CD1c-positive myeloid dendritic cell (primary cell): Measurements from ENCODE around the gene SQOR.

Experiments used
- DNase-seq: peaks from one replicate; pipeline ENCODE4 v3.0.0-alpha.2; 2016; ENCODE audit errors: extremely low spot score

The SQOR gene

DNA sequence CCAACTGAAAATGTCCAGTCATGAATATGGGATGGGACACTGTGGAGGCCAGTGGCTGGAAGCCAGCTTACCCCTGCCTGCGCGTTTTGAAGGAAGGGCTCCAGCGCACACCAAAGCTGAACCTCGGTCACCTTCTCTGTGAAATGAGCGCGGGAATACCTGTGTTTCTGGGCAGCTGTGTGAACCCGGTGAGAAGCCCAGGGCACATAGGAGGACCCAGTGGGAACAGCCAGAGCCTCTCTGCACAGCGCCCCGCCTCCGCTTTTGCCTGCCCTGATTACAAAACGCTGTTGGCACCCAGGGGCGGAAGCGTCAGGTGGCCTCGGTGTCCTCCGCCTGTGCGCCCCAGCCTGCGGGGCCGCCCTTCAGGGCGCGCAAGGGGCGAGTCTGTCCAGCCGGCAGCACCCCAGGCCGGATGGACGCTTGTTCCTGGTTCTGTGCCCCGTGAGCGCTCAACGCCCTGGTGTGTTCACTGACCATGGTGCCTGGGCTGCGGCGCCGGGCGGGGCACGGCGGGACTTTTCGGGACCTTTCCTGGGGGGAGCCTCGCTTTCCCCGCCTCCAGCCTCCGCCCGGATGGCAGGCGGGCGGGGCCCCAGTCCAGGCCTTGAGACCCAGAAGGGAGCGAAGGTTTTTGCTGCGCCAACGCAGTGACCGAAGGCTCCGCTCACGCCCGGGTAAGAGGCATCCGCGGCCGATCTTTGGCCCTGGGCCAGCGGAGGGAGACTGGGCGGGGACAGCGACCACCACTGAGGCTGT lies at the start of gene SQOR:
TSS of gene SQOR (plus strand) at position 598 of the 759 bp plus-strand sequence. CDS start 23,895 bp downstream, outside the sequence.
- DNase-seq, result peak; percentile 96

DNA sequence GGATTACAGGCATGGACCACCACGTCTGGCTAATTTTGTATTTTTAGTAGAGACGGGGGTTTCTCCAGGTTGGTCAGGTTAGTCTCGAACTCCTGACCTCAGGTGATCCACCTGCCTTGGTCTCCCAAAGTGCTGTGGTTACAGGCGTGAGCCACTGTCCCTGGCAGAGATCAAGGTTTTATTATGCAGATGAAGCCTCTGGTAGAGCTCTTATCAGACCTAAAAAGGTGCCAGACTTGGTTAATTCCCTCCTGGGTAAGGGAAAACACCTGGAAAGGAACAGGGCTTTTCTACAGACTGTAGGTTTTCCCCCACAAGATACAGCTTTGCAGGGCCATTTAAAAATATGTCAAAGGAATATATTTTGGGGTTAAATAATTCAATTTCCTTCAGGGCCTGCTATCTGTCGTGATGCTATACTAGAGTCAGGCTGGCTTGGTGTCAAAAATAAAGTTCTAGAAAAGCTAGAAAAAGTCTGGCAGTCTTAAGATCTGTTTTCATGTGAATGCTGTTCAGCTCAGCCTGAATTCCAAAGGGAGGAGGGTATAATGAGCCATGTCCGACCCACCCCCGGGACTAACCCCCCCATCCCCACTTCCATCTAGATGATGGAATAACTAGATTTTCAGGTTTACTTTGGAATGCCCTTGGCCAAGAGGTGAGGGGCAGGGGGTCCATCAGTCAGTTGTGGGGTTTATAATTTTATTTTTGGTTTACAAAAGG lies 49.6 kb upstream of the SQOR start:
- DNase-seq, result no peak

DNA sequence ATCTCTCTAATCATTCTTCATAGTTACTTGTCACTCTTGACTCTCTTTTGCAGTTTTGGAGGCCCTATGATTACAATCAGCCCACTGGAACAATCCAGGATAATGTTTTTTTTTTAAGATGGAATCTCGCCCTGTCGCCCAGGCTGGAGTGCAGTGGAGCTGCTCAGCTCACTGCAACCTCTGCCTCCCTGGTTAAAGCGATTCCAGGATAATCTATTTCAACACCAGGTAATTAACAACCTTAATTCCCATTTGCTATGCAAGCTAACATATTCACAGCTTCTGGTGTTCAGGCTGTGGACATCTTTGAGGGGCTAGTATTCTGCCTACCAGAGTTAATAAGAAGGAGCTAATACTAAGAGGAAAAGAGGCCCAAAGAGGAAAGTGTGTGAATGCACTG lies 48.7 kb upstream of the SQOR start:
- no peak for DNase-seq

DNA sequence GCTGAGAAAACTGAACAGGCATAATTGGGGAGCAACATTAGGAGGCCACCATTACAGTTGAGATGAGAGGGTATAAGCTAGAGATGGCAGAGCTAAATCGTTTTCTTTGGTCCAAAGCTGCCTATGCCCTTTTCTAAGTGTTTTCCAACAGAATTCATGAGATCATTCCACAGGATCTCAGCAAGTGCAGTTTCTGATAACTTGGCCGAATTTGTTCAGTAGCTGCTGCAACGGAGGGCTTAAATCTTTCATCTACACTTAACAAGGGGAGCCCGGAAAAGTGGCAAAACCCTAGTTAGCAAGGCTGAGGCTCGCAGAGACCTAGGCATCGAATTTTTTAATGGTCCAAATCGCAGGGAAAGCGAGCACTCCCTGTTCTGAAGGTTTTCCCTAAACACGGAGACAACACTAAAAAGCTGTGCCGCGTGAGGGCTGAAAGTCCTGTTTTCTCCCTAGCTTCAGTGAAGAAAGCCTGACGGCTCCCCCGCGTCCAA lies 48.2 kb upstream of the SQOR start:
- no peak for DNase-seq

DNA sequence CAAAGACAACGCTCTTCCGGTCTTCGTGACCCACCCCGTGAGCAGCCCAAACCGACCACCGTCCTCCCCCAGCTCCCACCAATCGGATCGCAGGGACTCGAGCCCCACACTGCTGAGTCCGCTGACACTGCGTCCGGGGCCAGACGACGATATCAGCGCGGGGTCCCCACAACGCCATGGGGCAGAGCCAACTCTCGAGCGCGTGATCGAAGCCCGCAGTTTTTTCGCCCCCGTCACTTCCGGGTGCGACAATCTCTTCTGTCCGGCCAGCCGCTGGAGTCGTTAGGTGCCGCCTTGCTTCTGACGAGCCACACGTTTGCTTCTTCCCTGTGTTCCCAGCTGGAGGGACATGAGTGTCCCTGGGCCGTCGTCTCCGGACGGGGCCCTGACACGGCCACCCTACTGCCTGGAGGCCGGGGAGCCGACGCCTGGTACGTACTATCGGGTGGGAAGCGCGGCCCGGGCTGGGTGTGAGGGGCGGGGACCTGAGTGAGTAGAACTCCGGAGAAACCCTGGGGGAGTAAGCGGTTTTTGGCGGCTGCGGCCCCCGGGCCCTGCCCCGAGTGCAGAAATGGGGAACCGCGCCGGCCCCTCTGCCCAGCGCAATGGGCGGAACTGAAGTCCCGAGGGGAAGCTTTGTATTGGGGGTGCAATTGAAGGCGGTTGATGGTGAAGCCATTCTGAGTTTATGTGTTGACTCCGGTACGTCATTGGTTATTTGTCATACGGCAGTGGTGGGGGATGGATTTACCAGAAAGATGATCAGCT lies 47.5 kb upstream of the SQOR start, which contains the start of gene BLOC1S6:
TSS of gene BLOC1S6 (plus strand) at position 285 of the 768 bp plus-strand sequence. CDS start at position 350, 65 bp downstream.
- peak; percentile 97 for DNase-seq

DNA sequence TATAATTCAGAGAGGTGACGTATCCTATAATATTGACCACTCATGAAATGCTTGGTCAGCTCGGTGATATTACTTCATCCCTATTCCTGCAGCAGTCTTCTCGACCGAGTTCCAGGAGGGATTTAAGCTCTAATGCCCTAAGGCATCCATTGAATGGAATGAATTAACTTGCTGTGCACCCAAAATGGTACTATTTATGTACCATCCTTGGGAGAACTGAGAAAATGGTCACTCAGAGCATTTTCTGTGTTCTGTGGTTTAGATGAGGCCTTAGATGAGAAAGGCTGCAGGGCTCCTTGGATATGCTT lies 47.0 kb upstream of the SQOR start:
- DNase-seq, result no peak

DNA sequence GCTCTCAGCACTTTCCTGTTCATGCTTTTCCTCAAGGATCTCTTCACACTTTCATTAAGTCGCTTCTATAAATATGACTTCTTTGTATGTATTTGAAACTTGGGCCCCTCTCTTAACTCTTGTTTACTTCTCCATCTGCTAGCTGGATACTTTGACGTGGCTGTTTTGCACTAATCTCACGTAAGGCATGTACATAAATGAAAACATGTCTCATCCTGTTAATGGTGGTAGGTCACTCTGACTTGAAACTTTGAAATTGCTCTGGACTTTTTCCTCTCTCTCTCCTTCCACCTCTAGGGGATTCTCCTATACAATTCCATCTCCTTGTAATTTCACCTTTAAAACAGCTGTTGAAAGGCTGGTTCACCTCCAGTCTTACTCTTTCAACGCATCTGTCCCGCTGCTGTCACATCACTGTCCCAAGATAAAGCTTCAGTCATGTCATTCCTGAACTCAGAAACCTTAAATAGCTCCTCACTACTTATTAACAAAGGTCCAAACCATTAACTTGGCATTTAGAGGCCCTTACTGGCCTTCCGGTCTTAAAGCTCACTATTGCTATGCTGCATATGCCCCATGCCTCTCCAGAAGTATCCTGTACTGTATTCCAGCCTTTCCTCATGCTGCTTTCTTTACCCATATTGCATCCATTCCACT lies 46.5 kb upstream of the SQOR start:
- DNase-seq, result peak; percentile 45

DNA sequence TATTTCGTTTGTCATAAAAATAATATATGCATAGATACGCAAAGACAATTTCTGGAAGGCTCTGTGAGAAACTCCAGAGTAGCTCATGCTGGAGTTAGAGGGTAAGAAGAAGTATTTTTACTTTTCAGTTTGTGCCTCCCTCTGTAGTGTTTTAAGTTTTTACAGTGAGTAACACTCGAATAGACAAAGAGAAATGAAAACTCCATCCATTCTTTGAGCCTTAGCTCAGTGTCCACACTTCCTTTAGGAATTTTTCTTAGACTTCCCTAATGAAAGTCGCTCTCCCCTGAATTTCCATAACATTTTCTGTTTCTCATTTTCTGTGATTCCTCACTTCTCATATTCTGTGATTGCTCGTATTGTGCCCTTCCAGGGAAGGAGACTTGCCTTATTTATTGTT lies 45.6 kb upstream of the SQOR start:
- DNase-seq, result peak; percentile 52

DNA sequence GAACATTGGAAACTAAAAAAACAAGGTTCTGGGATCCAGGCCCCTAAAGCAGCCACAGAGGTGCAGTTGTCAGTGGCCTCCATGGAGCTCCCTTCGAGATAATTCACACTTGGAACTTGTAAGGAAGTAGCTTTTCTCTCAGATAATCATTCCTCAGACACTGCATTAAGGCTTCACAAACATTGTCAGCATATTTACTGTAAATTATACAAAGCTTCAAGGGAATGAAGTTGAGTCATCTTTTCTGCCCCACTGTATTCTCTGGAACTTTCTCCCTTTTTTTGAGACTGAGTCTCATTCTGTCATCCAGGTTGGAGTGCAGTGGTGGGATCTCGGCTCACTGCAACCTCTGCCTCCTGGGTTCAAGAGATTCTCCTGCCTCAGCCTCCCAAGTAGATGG lies 40.5 kb upstream of the SQOR start:
- DNase-seq, result no peak

DNA sequence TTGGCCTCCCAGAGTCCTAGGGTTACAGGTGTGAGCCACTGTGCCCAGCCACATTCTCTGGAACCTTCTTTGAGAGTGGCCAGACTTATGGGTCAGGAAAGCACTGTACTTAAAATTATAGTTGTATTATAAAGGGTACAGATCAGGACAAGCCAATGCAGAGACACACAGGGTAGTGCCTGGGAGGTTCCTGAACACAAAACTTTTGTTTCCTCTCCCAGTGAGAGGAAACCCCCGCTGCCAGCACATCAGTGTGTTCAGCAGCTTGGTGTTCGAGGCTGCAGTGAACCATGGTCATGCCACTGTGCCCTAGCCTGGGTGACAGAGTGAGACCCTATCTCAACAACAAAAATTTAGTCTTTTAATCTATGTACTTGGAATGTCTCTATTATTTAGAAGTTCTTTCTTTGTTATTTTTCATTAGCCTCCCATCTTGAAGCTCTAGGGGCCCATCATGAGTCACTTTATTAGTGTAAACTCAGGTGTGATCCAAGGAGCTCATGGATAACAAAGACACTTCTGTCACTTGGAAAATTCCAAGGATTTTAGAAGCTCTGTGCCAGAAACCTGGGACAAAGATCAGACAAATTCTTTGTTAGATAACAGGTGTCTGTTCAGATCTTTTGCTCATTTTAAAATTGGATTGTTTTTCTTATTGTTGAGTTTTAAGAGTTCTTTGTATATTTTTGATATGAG lies 39.8 kb upstream of the SQOR start:
- DNase-seq, result no peak

DNA sequence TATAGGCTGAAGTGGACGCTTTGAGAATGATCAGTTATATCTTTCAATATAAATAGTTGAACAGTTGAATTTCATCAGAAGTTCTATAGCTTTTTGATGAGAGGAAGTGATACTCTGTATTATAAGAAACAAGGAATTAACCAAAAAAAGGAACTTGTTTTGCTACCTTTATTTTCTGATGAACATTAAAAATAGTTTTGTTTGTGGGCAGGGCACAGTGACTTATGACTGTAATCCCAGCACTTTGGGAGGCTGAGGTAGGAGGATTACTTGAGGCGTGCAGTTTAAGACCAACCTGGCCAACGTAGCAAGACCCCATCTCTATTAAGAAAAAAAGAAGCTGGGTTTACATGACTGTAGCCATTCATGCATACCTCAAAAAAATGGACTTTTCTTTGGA lies 30.9 kb upstream of the SQOR start:
- peak; percentile 85 for DNase-seq

DNA sequence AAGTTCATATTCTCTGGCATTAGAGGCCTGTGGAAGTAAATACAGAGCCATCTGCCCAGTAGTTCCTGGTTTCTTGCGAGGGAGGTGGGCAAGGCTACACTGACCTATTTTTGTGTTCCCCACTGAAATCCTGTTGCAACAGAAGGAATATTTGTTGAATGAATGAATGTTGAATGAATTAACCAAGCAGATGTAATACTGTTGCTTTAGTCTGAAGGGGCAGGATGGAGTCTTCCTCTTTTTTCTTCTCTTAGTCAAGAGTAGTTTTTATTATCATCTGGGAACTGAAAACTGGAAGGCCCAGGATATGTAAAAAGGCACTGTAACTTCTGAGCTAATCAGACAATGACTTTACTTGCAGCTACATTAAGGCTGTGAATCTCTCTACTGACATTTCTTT lies 30.5 kb upstream of the SQOR start:
- peak; percentile 86 for DNase-seq

DNA sequence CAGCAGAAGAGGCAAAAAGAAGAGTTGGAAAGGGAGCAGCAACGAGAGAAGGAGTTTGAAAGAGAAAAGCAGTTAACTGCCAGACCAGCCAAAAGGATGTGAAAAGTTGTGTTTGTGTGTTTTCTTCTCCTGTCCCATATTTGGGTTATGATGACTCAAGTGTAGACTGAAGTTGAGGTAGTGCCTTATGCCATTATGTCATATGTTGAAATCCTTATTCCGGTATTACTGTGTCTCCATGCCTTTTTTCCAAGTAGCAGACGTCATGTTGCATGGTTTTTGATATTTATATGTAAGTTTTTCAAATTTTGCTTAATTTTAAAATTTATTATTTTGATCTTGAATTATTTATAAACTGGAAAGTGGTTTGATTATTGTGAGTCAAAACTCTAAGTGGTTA lies 28.4 kb upstream of the SQOR start:
- peak; percentile 89 for DNase-seq

DNA sequence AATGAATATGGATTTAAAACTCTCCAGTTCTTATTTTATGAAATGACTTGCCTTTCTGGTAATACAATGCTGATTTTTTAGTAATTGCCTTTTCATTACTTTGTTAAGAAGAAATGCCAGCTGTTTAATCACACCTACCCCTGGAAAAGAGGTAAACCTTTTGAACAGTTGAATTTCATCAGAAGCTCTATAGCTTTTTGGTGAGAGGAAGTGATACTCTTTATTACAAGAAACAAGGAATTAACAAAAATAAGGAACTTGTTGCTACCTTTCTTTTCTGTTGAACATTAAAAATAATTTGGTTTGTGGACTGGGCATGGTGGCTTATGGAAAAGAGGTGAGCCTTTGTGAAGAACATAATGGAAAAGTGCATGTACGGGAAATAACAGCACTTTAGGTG lies 28.0 kb upstream of the SQOR start:
- peak; percentile 80 for DNase-seq

DNA sequence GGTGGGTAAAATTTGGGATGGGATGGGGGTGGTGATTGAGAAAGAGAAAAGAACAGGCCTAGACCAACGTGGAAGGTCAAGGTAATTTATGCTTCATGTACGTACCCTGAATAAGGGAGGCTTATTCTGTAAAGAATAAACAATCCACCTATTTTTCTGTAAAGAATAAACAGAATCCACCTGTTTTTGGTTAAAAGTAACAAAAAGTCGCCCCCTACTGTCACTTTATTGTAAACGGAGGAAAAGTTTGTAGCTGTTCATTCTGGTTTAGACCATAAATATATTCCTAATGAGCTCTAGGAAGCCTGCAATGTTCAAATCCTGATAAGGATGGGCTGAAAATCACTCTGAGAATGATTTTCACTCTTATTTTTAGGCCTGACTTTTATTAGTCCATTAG lies 23.5 kb upstream of the SQOR start:
- peak; percentile 57 for DNase-seq

DNA sequence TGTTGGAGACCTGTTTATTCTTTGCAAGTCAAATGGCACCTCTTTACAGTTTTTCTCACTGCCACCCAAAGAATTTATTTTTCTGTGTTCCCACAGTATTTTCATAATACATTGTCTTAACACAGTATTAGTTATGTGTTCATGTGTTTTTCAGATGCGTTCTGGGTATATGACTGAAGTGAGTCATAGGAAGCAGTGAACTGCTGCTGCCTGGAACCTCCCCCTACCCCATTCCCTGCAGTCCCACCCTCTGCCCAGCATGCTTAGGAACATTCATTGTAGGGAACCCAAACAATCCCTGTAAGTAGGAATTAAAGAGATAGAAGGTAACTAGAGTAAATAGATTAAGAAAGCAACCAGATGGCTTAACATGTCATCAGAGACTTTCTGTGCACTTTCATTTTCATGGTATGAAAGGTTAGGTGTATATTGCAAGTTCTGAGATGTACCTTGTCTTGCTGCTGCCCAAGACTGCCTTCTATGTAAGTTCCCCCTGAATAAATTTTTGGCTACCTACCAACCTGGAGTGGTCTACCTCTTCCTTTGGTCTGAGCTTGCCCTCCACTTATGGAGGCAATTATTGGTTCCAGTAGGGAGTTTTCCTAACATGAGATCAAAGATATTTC lies 21.9 kb upstream of the SQOR start:
- DNase-seq, result no peak

DNA sequence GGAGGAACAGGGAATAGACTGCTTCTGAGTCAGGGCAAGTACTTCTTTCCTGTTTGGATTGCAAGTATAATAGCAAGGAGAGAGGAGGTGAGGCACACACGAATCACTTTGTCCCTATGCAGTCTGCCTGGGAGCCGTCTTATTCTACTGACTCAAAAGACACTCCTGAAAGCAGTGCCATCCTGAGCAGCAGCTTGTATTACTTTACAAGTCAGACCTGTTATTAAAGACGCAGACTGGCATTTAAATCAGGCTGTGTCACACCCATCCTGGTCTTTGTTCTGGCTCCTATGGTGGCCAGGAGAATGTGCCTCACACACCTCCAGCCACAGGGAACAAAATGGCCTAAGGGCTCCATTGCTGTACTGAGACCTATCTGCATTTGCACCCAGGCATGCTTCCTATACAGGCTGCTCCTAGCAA lies 17.9 kb upstream of the SQOR start:
- no peak for DNase-seq

DNA sequence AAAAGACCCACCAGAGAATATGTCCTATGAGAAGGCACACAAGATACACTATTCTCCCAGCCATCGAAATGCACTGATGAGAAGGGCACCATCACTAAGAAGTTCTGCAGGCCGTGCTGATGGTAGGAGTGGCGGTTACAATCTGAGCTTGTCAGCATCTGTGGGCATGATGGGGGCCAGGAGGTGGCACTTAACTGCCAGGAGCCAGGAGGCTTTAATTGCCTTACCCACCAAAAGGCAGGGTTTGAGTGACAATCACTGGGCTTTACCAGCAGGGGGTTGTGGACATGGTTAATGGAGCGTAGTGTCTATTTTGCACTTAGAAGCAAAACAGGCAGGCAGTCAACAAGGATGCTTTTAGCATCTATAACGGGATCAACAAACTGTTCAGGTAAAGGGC lies 16.0 kb upstream of the SQOR start:
- no peak for DNase-seq

DNA sequence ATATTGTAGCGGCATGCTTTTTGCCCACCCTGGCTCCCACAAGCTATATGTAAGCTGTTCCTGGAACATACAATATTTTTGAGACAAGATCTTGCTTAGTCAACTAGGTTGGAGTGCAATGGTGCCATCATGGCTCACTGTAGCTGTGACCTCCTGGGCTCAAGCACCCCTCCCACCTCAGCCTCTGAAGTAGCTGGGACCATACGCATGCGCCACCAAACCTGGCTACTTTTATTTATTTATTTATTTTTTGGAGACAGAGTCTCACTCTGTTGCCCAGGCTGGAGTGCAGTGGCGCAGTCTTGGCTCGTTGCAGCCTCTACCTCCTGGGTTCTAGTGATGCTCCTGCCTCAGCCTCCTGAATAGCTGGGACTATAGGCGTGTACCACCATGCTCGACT lies 6.7 kb upstream of the SQOR start:
- DNase-seq, result no peak

DNA sequence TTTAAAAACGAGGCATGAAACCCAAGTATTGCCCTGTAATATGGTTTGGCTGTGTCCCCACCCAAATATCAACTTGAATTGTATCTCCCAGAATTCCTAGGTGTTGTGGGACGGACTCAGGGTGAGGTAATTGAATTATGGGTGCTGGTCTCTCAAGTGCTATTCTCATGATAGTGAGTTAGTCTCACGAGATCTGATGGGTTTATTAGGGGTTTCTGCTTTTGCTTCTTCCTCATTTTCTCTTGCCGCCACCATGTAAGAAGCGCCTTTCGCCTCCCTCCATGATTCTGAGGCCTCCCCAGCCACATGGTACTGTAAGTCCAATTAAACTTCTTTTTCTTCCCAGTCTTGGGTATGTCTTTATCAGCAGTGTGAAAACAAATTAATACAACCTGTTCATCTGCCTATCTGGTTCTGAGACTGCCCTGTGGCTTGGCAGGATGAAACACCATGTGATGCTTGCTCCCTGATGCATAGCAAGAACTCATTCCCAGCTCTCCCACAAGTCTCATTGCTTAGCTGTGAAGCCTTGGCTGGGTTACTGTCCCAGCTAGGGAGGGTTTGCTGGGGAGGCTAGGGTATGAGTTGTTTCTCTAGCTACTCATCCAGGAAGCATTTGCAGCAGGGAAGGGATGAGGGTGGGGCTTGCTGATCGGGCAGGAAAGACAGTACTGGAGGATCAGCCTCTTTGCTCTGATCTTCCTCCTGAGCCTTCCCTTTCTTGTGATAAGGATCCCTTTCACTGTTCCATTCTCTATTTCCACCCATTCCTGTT lies 3.7 kb upstream of the SQOR start:
- no peak for DNase-seq
